Fibroblast of the aortic adventitia (primary cell): Measurements from ENCODE around the gene TMEM117. TPM values are rescaled to one million over a fixed set of nuclear protein-coding genes. Genes with fewer than 3 reads are reported as not detected.

Experiments used
- DNase-seq: peaks from one replicate; pipeline ENCODE4 v3.0.0-alpha.2; 2010; ENCODE audit warnings: low read depth
- H3K4me3 ChIP-seq: 2 replicates; pipeline ENCODE4 v1.5.1; 2011; ENCODE audit warnings: low read depth, mild to moderate bottlenecking, control low read depth, low read length, moderate library complexity
- CTCF ChIP-seq: IDR thresholded peaks from 2 replicates; pipeline ENCODE4 v1.5.1; 2011; ENCODE audit warnings: mild to moderate bottlenecking, low read length, control low read depth, inconsistent platforms; ENCODE audit not compliant: insufficient read depth
- total RNA-seq: library from RNA; depleted of rRNA; stranded (reverse); fragments of >200 nt; gene quantifications from 2 replicates; pipeline ENCODE4 v1.2.3, GENCODE V29; 2012; ENCODE audit warnings: low replicate concordance

TMEM117 gene
- total RNA-seq, 1 donor: 9.9 TPM

GRCh38 chr12:43981726-43982125 is 145.8 kb downstream of the TMEM117 start:
- TF ChIP-seq CTCF: no peak
- no peak overlapping the region for H3K4me3 ChIP-seq
- no peak for DNase-seq

GRCh38 chr12:43982544-43982943 is 146.7 kb downstream of the TMEM117 start:
- no peak for DNase-seq
- no peak for TF ChIP-seq CTCF
- no peak overlapping the region for H3K4me3 ChIP-seq

GRCh38 chr12:43988838-43989560 is 153.1 kb downstream of the TMEM117 start:
- no peak overlapping the region for H3K4me3 ChIP-seq
- TF ChIP-seq CTCF: no peak
- DNase-seq: peak; percentile 8

GRCh38 chr12:43992856-43993255 is 157.0 kb downstream of the TMEM117 start:
- H3K4me3 ChIP-seq: no peak overlapping the region
- no peak for DNase-seq
- no peak for TF ChIP-seq CTCF

- TF ChIP-seq CTCF: peak; percentile 60
- peak; percentile 50 for DNase-seq
- no peak overlapping the region for H3K4me3 ChIP-seq
Measured at GRCh38 chr12:44000309-44000952, 164.6 kb downstream of the TMEM117 start.

- H3K4me3 ChIP-seq: no peak overlapping the region
- no peak for DNase-seq
- no peak for TF ChIP-seq CTCF
Measured at GRCh38 chr12:44002607-44003006, 166.7 kb downstream of the TMEM117 start.

GRCh38 chr12:44003721-44004120 is 167.8 kb downstream of the TMEM117 start:
- H3K4me3 ChIP-seq: no peak overlapping the region
- TF ChIP-seq CTCF: no peak

More at GRCh38 chr12:44003721-44004120, 167.8 kb downstream of the TMEM117 start:
- DNase-seq: no peak
